HG02571 (cell line): ENCODE results near the gene RAB26.

Source experiments
- ATAC-seq: cut with Tn5 transposase; IDR thresholded peaks from one replicate; pipeline ENCODE4 v1.9.1; 2021; ENCODE audit warnings: mild to moderate bottlenecking, moderate library complexity; ENCODE audit not compliant: unreplicated experiment

RAB26 gene

GRCh38 chr16:2176047-2176446 lies 27.6 kb downstream of the RAB26 start:
- ATAC-seq: no peak

DNA sequence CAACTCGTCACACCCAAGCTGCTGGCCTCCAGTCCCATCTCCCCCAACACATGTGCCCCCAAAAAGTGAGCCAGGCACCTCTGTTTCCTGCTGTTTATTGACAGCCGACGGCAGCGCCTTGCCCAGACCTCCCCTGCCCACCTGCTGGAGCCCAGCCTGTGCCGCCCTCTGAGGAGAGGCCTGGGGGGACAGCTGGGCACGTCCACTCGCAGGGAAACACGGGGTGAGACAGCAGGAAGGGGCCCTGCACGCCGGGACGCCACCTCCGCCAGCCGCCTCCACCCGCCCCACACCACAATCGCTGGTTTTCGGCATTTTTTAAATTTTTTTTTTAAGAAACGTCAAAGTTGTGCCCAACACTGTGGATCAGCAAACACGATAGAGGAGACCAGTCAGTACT lies 28.7 kb downstream of the RAB26 start:
- ATAC-seq: no peak

- ATAC-seq: no peak
Measured at GRCh38 chr16:2177561-2177960, 29.1 kb downstream of the RAB26 start.

DNA sequence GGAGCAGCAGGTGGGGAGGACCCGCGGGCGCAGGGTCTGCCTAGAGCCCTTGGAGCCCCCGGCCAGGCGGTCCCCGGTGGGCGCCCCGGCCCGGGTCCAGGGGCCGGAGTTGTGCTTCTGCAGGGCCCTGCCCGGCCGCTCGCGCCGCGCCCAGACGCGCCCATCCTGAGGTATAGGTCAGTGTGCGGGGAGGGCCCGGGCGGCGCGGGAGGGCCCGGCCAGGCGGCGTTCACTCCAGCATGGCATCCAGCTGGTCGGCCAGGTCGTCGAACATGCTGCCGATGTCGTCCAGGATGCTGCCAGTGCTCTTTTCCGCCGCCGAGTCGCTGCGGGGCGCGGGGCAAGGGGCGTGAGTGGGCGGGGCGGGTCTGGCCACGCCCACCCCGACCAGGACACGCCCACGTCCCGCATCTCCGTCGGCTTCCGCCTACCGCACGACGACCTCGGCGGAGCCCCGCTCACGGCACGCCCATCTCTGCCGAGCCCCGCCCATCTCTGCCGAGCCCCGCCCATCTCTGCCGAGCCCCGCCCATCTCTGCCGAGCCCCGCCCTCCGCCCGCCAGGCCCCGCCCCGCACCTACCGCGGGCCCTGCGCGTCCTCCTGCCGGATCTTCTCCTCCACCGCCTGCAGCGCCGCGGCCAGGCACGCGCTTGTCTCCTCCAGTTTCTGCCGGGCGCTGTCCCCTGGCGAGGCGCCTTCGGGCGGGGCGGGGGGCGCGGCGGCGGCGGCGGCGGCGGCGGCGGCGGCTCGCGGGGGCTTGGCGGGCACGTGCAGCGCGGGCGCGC lies 30.1 kb downstream of the RAB26 start:
- no peak for ATAC-seq

GRCh38 chr16:2179107-2179501 lies 30.7 kb downstream of the RAB26 start:
- ATAC-seq: no peak

DNA sequence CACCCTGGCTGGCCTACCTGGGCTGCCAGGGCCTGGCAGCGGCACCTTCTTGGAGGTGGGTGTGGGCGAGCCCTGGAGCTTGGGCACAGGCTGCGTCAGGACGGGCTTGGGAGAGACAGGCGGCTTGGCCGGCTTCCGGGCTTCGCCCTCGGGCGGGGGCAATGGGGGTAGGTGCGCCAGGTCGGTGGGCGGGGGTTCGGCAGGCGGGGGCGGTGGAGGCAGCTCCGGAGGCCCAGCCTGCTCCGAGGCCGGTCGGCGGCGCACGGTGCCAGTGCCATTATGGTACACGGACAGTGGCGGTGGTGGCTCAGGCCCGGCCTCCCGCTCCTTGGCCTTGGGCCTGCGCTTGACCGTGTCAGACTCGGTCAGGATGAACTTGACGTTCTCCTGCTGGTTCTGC lies 31.2 kb downstream of the RAB26 start:
- ATAC-seq: no peak

DNA sequence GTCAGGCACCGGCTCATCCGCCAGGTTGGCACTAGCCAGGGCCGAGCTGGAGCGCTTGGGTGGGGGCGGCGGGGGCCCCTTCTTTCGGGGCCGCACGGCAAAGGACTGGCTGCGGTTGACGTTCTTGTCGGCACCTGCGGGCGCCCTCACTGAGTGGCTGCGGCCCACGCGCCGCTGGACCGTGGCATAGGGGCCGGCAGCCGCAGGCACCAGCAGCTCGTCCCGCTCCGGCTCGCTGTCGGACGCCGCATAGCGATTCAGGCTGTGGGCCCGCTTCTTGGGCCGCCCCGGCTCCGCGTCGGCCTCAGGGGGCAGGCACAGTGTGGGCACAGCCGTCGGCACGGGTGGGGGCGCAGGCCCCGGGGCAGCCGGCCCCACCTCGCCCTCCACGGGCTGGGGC lies 32.0 kb downstream of the RAB26 start:
- ATAC-seq: no peak

DNA sequence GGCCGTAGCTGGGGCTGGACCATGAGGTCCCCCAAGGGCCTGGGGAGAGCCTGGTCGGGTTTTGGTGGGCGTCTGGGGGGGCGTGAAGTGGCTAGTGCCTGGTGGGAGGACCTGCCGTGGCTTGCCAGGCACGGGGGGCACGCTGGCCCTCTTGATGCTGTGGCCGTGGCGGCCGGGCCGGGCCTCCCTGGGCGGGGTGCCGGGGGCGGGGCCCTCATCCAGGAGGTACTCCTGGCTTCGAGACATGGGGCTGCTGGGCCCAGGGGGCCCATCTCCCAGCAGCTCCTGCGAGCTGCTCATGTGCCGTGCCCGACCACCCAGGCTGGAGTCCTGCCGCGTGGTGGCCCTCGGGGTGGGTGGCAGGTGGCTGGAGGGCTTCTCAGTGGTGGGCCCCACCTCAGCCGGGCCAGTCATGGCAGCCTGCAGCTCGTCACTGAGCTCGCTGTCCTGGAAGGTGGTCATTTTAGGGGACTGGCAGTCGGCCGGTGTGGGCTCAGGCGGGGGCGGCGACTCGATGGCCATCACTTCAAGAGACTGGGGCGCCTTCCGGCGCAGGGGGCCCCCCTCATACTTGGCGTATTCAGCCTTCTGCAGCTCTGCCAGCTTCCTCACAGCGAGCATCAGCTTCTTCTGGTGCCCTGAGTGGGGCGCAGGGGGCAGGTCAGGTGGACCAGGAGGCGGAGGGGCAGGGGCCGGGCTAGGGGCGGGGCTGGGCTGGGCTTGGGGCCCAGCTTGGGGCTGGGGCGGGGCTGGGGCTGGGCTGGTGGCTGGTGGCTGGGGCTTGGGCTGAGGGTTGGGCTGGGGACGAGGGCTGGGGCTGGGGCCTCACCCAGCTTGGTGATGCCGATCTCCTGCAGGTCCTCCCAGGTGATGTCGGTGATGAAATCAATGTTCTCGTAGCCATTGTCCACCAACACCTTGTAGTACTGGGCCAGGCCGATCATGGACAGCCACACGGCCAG lies 32.8 kb downstream of the RAB26 start:
- ATAC-seq: no peak

- no peak for ATAC-seq
Measured at GRCh38 chr16:2181952-2182351, 33.5 kb downstream of the RAB26 start.

DNA sequence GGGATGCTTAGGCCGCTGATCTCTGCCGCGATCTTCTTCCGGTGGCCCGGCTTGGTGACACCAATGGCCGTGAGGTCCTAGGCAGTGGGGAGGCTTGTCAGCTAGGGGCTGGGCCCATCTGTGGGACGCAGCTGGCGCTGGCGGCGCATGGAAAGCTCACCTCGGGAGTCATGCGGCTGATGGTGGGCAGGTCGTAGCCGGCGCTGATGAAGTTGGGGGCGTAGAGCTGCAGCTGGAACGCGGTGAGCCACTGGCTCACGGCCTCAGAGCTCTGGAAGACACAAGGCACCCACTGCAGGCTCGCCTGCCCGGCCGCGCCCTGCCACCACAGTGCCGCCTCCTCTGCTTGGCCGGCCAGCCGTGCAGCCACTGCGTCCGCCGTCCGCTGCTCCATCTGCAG lies 35.2 kb downstream of the RAB26 start:
- no peak for ATAC-seq

GRCh38 chr16:2184346-2184745 lies 35.9 kb downstream of the RAB26 start:
- no peak for ATAC-seq

DNA sequence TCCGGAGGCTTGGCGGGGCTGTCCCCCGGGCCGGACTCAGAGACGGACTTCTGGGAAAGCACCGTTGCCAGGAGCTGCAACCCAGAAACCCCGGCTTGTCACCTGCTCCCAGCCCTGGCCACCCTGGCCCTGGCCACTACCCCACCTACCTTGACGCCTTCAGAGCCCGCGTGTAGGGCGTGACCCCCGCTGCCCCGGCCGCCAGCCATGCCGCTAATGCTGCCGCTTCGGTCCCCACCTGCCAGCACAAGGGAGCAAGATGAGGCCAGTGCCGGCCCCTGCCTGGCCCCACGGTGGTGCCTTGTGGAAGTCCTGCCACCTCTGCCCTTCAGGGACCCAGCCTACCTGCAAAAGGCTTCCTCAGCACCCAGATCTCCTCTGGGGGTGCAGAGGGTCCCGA lies 36.5 kb downstream of the RAB26 start:
- ATAC-seq: no peak

DNA sequence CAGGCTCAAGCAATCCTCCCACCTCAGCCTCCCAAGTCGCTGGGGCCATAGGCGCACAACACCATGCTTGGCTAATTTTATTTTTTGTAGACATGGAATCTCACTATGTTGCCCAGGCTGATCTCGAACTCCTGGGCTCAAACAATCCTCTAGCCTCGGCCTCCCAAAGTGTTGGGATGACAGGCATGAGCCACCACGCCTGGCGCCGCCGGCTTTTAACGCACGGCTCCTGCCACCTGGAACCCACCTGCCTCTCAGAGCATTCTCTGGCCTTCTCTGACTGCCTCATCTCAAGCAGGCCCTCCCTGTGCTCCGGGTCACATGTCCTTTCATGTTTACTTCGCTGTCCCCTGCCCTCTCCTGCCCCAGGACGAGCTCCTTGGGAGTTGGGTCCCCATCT lies 37.6 kb downstream of the RAB26 start:
- no peak for ATAC-seq

DNA sequence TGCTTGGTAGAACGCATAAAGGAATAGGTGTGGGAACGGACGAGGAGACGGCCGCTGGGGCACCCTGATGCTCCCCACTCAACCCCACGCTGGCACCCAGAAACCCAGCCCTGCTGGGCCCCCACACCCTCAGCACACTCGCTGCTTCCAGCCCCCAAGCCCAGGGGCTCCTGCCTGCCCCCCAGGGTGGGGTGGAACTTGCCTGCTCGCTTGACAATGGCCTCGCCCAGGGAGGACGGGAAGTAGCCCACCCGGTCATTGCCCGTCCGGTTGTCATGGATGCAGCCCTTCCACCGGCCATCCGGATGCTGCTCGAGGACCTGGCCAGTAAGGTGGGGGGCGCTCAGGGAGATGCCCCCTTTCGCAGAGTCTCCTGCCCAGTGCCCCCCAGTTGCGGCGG lies 38.1 kb downstream of the RAB26 start:
- ATAC-seq: no peak

DNA sequence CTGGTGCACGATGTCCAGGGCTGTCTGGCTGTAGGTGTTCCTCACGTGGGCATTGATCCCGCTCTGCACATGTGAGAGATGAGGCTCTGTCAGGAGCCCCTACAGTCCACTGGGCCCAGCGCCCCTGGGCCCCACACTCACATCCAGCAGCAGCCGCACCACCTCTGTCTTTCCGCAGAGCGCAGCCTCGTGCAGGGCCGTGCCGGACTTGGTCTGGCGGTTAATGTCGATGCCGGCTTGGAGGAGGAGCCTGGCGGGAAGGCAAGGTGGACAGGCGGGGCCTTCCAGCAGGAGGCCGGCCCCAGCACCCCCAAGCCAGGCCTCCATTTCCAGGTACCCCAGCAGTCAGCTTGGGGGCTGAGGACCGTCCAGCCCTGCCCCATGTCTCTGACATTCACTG lies 38.8 kb downstream of the RAB26 start:
- no peak for ATAC-seq

DNA sequence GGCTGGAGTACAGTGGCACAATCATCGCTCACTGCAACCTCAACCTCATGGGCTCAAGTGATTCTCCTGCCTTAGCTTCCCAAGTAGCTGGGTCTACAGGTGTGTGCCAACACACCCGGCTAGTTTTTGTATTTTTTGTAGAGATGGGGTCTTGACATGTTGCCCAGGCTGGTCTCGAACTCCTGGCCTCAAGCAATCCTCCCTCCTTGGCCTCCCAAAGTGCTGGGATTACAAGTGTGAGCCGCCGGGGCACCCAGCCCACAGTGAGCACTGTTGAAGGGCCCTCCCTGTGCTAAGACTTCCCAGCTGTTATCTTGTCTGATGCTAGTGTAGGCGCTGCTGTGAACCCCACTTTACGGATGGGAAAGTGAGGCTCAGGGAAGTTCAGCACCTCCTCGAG lies 40.0 kb downstream of the RAB26 start:
- ATAC-seq: no peak

GRCh38 chr16:2189252-2189893 lies 40.9 kb downstream of the RAB26 start:
- no peak for ATAC-seq

DNA sequence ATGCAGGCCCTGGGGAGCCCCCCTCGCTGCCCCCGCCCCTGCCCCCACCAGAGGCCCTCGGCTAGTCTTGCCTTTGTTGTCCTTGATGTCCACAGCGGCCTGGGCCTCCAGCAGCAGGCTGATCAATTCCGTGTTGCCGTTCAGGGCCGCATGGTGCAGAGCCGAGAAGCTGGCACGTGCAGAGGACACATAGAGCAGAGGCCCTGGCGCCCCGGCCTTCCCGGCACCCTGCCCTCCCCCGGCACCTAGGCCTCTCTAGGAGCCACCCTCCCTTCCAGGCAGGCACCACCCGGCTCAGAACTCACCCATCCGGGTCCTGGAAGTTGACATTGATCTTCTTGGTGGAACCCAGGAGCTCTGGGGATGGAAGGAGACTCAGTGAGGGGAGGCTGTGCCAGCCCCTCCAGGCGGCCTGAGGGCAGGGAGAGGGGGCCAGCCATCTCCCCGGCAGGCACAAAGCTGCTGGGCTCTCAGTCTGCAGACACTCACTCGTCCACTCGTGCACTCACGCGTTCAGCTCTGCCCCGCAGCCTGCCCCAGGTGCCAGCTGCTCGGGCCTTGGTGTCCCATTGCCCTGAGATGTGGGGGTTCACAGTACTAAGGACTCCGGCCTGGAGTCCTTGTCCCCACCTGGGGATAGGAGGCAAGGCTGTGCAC lies 41.7 kb downstream of the RAB26 start:
- no peak for ATAC-seq

DNA sequence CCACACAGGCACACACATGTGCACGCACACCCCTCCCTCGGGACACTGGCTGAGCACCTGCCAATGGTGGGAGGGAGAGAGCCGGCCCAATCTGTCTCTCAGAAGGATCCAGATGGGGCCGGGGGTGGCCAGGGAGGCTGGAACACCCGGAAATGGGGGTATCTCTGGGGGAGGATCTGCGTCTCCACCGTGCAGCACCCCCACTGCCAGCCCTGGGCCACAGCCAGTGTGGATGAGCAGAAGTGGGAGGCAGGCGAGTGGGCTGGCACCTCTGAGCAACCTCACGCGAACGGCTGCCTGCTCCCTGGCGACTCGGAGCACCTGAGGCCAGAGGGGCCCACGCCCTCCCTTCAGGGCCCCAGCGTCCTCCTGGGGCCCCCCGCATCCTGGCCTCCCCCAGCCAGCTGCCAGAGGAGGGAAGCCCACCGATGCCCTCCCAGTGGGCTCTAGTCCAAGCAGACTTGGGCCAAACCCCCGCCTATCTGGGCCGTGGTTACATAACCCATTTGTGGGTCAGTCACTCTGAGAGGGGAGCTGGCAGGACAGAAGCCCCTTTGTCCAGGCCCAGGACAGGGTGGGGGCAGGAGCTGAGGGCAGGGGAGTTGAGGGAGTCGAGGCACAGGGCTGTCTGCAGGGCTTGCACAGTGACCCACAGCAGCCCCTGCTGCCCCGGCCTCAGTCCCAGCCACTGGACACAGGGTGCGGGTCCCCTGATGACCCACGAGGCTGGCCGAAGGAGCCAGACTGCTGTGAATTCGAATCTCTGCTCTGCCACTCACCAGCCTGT lies 42.4 kb downstream of the RAB26 start:
- ATAC-seq: no peak

DNA sequence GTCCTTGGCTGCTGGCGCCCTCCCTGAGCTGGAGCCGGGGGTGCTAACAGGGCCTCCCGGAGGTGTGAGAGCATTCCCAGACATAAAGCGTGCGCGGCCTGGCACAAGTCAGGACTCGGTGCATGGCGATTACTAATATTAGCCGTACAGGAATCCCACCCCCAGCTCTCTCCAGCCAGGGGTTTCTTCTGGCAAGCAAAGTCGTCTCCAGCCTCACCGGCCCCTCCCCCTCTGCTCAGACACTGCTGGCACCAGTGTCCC lies 43.0 kb downstream of the RAB26 start:
- ATAC-seq: no peak
